ENCODE data around the gene MT1M. TPM values are rescaled to one million over a fixed set of nuclear protein-coding genes. Genes with fewer than 3 reads are reported as not detected.
"Not testable (repeated sequence)": the region's sequence is repeated elsewhere in the genome, so short reads cannot be mapped to it uniquely, and the experiment has no call there.

MT1M gene
- total RNA-seq, 1 experiment from 2014 or later: 0.39 TPM

- no TSS peak for BruUV-seq (replicated peaks)
These were observed 12.0 kb upstream of the MT1M start for GRCh38 chr16:56620339-56620897.

GRCh38 chr16:56621665-56622445 is 10.6 kb upstream of the MT1M start:
- ATAC-seq; BruUV-seq (replicated peaks); H3K9me3 ChIP-seq (ENCODE audit: control insufficient read depth in 1 of 2, insufficient read depth in 1 of 2, low read depth in 1 of 2, low read length in 2 of 2); H3K9me2 ChIP-seq (ENCODE audit: insufficient read depth); H3K27me3 ChIP-seq (ENCODE audit: insufficient read depth, low read length); RAD21 ChIA-PET (ENCODE audit: low non-redundant PET in 1 of 2, low total read pairs in 2 of 2, uncharacterized antibody in 2 of 2, unreplicated experiment in 2 of 2); H3K9ac ChIP-seq (ENCODE audit: low read length); H2AFZ ChIP-seq (ENCODE audit: low read depth, low read length, poor library complexity, severe bottlenecking); intact Hi-C loops (cut with micrococcal nuclease); H3K4me3 ChIP-seq (replicated peaks in 1 of 2; ENCODE audit: low read depth in 1 of 2, low read length in 2 of 2); H3K27ac ChIP-seq (ENCODE audit: low read depth, low read length); DNase-seq (ENCODE audit: low read depth, low spot score); H3K36me3 ChIP-seq (ENCODE audit: control insufficient read depth in 1 of 2, insufficient read depth in 2 of 2, low read length in 2 of 2); H4K20me1 ChIP-seq (ENCODE audit: insufficient read depth); H3K4me2 ChIP-seq (ENCODE audit: low read length): not testable (repeated sequence)
- Histone ChIP-seq H3K79me2 (ENCODE audit: insufficient read depth, low read length) (peaks cover 11% of the 10 kb centered on the region), H3K4me1 (ENCODE audit: control insufficient read depth in 1 of 2, insufficient read depth in 2 of 2, low read length in 2 of 2) (peaks cover 6 to 27% of the 10 kb centered on the region in 2 experiments)
- ChIA-PET CTCF (interaction anchor here (1.5 kb wide), 1 partner anchor 80 kb away, joined by 5 read pairs; no protein-coding TSS in a partner anchor), POLR2A (interaction anchor here (9.4 kb wide), 1 partner anchor 12 kb away, joined by 344 read pairs; the partner anchor contains the start of gene MT2A)

More at GRCh38 chr16:56620339-56620897, 12.0 kb upstream of the MT1M start:
- Histone ChIP-seq H4K20me1 (ENCODE audit: insufficient read depth) (no peaks in the 10 kb centered on the region), H3K4me1 (ENCODE audit: control insufficient read depth in 1 of 2, insufficient read depth in 2 of 2, low read length in 2 of 2) (peaks cover 4 to 14% of the 10 kb centered on the region in 2 experiments; a peak in 3 of 4 replicates), H3K4me2 (ENCODE audit: low read length) (no peak overlapping the region), H3K27me3 (ENCODE audit: insufficient read depth, low read length) (no peaks in the 10 kb centered on the region), H2AFZ (ENCODE audit: low read depth, low read length, poor library complexity, severe bottlenecking) (no peak overlapping the region), H3K36me3 (ENCODE audit: control insufficient read depth in 1 of 2, insufficient read depth in 2 of 2, low read length in 2 of 2) (no peaks in the 10 kb centered on the region), H3K27ac (ENCODE audit: low read depth, low read length) (no peak overlapping the region), H3K9me3 (ENCODE audit: control insufficient read depth in 1 of 2, insufficient read depth in 1 of 2, low read depth in 1 of 2, low read length in 2 of 2) (no peaks in the 10 kb centered on the region), H3K4me3 (replicated peaks in 1 of 2; ENCODE audit: low read depth in 1 of 2, low read length in 2 of 2) (no peak overlapping the region), H3K9ac (ENCODE audit: low read length) (no peak overlapping the region), H3K9me2 (ENCODE audit: insufficient read depth) (no peaks in the 10 kb centered on the region), H3K79me2 (ENCODE audit: insufficient read depth, low read length) (no peaks in the 10 kb centered on the region)
- DNase-seq (ENCODE audit: low read depth, low spot score) (no peak), ATAC-seq (no peak)
- CTCF ChIA-PET: interaction anchor here (0.6 kb wide), 1 partner anchor 27 kb away, joined by 4 read pairs; no protein-coding TSS in a partner anchor
- no peak for TF ChIP-seq JUND (IDR thresholded peaks at IDR 0.05)
- POLR2A ChIA-PET: interaction anchor here (9.4 kb wide), 1 partner anchor 10 kb away, joined by 344 read pairs; the partner anchor contains the start of gene MT2A
- RAD21 ChIA-PET (ENCODE audit: low non-redundant PET in 1 of 2, low total read pairs in 2 of 2, uncharacterized antibody in 2 of 2, unreplicated experiment in 2 of 2): no interaction called here
- intact Hi-C loops (cut with micrococcal nuclease): no loop called here

GRCh38 chr16:56623184-56623583 is 9.3 kb upstream of the MT1M start:
- Histone ChIP-seq H3K4me1 (ENCODE audit: control insufficient read depth in 1 of 2, insufficient read depth in 2 of 2, low read length in 2 of 2) (peaks cover 11 to 36% of the 10 kb centered on the region in 2 experiments), H3K79me2 (ENCODE audit: insufficient read depth, low read length) (peaks cover 12% of the 10 kb centered on the region)
- DNase-seq (ENCODE audit: low read depth, low spot score); H2AFZ ChIP-seq (ENCODE audit: low read depth, low read length, poor library complexity, severe bottlenecking); RAD21 ChIA-PET (ENCODE audit: low non-redundant PET in 1 of 2, low total read pairs in 2 of 2, uncharacterized antibody in 2 of 2, unreplicated experiment in 2 of 2); H3K36me3 ChIP-seq (ENCODE audit: control insufficient read depth in 1 of 2, insufficient read depth in 2 of 2, low read length in 2 of 2); H3K9ac ChIP-seq (ENCODE audit: low read length); H3K27ac ChIP-seq (ENCODE audit: low read depth, low read length); H4K20me1 ChIP-seq (ENCODE audit: insufficient read depth); H3K27me3 ChIP-seq (ENCODE audit: insufficient read depth, low read length); H3K4me3 ChIP-seq (replicated peaks in 1 of 2; ENCODE audit: low read depth in 1 of 2, low read length in 2 of 2); ATAC-seq; H3K9me3 ChIP-seq (ENCODE audit: control insufficient read depth in 1 of 2, insufficient read depth in 1 of 2, low read depth in 1 of 2, low read length in 2 of 2); intact Hi-C loops (cut with micrococcal nuclease); H3K4me2 ChIP-seq (ENCODE audit: low read length); H3K9me2 ChIP-seq (ENCODE audit: insufficient read depth); BruUV-seq (replicated peaks): not testable (repeated sequence)
- POLR2A ChIA-PET: interaction anchor here (9.4 kb wide), 1 partner anchor 13 kb away, joined by 344 read pairs; the partner anchor contains the start of gene MT2A
- CTCF ChIA-PET: interaction anchor here (0.9 to 1.5 kb wide), 2 partner anchors 20 to 79 kb away, joined by 3 to 5 read pairs; no protein-coding TSS in a partner anchor
